ENCODE results near the gene ATP5MC2. TPM values are rescaled to one million over a fixed set of nuclear protein-coding genes. Genes with fewer than 3 reads are reported as not detected.

Gene ATP5MC2
- total RNA-seq, 1 donor from 2014 or later = 264 TPM

DNA sequence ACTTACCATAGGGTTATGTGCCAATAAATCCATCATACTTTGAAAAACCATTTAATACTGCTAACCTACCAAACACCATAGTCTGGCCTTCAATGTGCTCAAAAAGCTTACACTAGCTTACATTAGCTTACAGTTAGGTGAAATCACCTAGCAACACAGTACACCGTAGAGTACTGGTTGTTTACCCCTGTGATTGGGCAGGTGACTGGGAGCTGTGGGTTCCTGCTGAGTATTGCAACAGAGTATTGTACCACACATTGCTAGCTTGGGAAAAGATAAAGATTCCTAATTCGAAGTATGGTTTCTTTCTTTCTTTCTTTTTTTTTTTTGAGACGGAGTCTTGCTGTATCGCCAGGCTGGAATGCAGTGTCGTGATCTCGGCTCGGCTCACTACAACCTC lies 5.6 kb downstream of the ATP5MC2 start:
- no peak for TF ChIP-seq CTCF (IDR thresholded peaks at IDR 0.05)
- DNase-seq (no peak), ATAC-seq (no peak)
- Histone ChIP-seq H3K27ac (no peak overlapping the region), H3K4me1 (peaks cover 28% of the 10 kb centered on the region), H3K9me3 (no peaks in the 10 kb centered on the region), H3K4me3 (no peak overlapping the region), H3K27me3 (ENCODE audit: low read depth) (no peaks in the 10 kb centered on the region), H3K36me3 (peaks cover 84% of the 10 kb centered on the region)
- intact Hi-C loops (cut with DNase I) = no loop called here

DNA sequence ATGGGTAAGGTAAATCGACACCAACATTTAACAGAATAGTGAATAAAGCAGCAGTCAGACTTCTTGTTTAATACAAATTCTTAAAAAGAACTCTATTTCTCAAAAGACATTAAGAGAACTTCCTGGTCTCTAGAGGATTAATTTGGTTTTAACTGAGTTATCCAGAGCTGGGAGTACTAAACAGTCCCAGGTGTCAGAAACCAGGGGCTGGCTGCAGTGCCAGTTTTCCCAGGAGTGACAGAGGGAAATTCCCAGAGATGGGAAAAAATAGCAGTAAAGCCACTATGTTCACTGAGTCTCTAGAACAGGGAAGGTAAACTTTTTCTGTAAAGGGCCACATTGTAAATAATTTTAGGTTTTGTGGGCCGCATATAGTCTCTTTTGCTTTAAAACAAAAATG lies 8.8 kb downstream of the ATP5MC2 start:
- peaks cover 12% of the 10 kb centered on the region for H3K4me1 ChIP-seq
- intact Hi-C loops (cut with DNase I) = no loop called here
- ATAC-seq (no peak), DNase-seq (no peak)
- no peak for TF ChIP-seq CTCF (IDR thresholded peaks at IDR 0.05)
- no peak overlapping the region for H3K4me3 ChIP-seq
- H3K9me3 ChIP-seq = no peaks in the 10 kb centered on the region
- H3K27ac ChIP-seq = no peak overlapping the region
- H3K27me3 ChIP-seq (ENCODE audit: low read depth) = no peaks in the 10 kb centered on the region
- H3K36me3 ChIP-seq = peaks cover 93% of the 10 kb centered on the region

GRCh38 chr12:53664936-53665335 lies 10.9 kb downstream of the ATP5MC2 start:
- H3K9me3 ChIP-seq = no peaks in the 10 kb centered on the region
- no peak overlapping the region for H3K27ac ChIP-seq
- ATAC-seq (no peak), DNase-seq (no peak)
- H3K36me3 ChIP-seq = peaks cover 72% of the 10 kb centered on the region
- H3K4me1 ChIP-seq = peaks cover 10% of the 10 kb centered on the region
- no peaks in the 10 kb centered on the region for H3K27me3 ChIP-seq (ENCODE audit: low read depth)
- no peak for TF ChIP-seq CTCF (IDR thresholded peaks at IDR 0.05)
- H3K4me3 ChIP-seq = no peak overlapping the region
- intact Hi-C loops (cut with DNase I) = no loop called here

DNA sequence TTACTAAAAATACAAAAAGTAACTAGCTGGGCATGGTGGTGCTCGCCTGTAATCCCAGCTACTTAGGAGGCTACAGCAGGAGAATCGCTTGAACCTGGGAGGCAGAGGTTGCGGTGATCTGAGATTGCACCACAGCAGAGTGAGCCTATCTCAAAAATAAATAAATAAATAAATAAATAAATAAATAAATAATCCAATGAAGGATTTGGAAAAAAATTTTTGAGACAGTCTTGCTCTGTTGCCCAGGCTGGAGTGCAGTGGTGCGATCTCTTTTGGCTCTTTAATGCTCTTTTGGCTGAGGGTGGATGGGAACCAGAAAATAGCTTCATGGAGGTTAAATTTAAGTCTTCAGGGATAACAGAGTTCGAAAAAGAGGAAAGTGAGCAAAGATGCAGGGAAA lies 11.7 kb downstream of the ATP5MC2 start:
- Histone ChIP-seq H3K36me3 (peaks cover 65% of the 10 kb centered on the region), H3K27ac (no peak overlapping the region)
- intact Hi-C loops (cut with DNase I) = no loop called here

DNA sequence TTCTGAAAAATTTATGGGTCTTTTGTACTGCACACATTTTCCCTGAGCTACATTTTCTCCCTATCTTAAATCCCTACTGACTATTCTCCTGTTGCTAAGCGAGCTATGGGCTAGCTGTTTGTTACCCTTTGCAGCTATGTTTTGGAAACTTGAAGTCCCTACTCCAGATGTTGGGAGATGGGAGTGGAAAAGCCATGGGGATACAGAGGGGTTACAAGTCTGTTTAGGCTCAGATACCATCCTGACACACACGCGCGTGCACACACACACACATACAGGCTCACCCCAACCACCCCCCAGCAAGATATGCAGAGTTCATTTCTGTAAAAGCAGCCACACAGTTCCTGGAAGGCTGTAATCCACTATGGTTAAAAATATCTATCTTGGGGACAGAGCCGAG lies 15.8 kb downstream of the ATP5MC2 start:
- intact Hi-C loops (cut with DNase I) = no loop called here
- H3K4me1 ChIP-seq = peaks cover 22% of the 10 kb centered on the region
- peak overlapping the region; percentile 76 for H3K27ac ChIP-seq
- peaks cover 23% of the 10 kb centered on the region for H3K36me3 ChIP-seq
- DNase-seq (no peak), ATAC-seq (no peak)
- no peaks in the 10 kb centered on the region for H3K9me3 ChIP-seq
- no peaks in the 10 kb centered on the region for H3K27me3 ChIP-seq (ENCODE audit: low read depth)
- no peak for TF ChIP-seq CTCF (IDR thresholded peaks at IDR 0.05)
- H3K4me3 ChIP-seq = no peak overlapping the region

More for the DNA sequence above, 11.7 kb downstream of the ATP5MC2 start:
- no peak for ATAC-seq
- Histone ChIP-seq H3K4me1 (peaks cover 14% of the 10 kb centered on the region), H3K27me3 (ENCODE audit: low read depth) (no peaks in the 10 kb centered on the region), H3K4me3 (no peak overlapping the region), H3K9me3 (no peaks in the 10 kb centered on the region)
- no peak for DNase-seq
- TF ChIP-seq CTCF (IDR thresholded peaks at IDR 0.05) = no peak

- DNase-seq = no peak
- no peak for ATAC-seq
- peaks cover 22% of the 10 kb centered on the region for H3K4me1 ChIP-seq
- H3K27ac ChIP-seq = peak overlapping the region; percentile 76
- H3K27me3 ChIP-seq (ENCODE audit: low read depth) = no peaks in the 10 kb centered on the region
- TF ChIP-seq CTCF (IDR thresholded peaks at IDR 0.05) = no peak
- H3K36me3 ChIP-seq = peaks cover 18% of the 10 kb centered on the region
- intact Hi-C loops (cut with DNase I) = no loop called here
- no peaks in the 10 kb centered on the region for H3K9me3 ChIP-seq
- H3K4me3 ChIP-seq = no peak overlapping the region
Observed at GRCh38 chr12:53659571-53659981, 16.3 kb downstream of the ATP5MC2 start.
